ENCODE measurements around the gene VPS13A. TPM values are rescaled to one million over a fixed set of nuclear protein-coding genes. Genes with fewer than 3 reads are reported as not detected.
A peak's percentile ranks its signal among the peaks of the same experiment; 100 is the strongest.

Gene VPS13A
- polyA plus RNA-seq, 4 donors, result 21.8 to 39.3 (median 33.0) TPM

DNA sequence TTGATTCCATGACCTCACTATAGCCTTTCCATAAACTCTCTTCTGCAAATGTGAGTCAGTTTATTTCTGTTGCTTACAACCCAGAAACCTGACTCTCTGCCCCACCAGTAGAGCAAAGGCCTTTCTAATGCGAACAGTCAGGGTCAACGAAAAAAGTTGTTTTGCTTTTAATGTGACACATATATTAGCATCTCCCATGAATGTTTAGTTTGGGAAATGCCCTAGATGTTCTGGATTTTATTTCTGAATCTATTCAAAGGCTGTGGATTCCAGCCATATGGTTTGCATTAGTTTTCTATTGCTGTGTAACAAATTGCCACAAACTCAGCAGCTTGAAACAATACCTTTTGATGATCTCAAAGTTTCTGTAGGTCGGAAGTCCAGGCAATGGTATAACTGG is 277.3 kb downstream of the VPS13A start:
- no peak for DNase-seq (ENCODE audit: low read depth in 4 of 4, low spot score in 3 of 4)

DNA sequence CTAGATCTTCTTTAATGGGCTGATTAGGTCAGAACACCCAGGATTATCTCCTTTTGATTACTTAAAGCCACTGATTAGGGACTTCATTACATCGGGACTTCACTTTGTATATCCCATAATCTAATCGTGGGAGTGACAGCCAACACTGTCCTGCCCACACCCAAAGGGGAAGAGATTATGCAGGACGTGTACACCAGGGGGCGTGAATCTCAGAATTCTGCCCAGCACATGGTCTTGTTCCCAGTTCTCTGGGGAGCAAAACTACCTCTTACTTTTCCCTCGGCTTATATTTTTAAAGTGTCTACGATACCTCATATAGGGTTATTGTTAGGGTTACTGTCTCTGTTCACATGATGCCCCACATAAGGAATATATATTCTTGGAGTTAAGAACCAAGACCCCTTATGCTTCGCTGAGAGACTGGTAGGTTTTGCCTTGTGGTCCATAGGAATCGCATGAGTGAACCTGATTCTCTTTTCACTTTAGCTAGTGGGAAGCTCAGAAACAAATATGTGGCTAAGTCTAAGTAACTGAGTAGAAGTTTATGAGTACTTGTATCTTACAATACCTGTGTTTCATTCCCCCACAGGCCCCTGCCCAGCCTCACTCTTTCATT is 278.1 kb downstream of the VPS13A start:
- DNase-seq (ENCODE audit: low read depth in 4 of 4, low spot score in 3 of 4), result no peak

- peak; percentile 63 to 76 (median 66) for DNase-seq (ENCODE audit: low read depth in 4 of 4, low spot score in 3 of 4)
Observed at GRCh38 chr9:77456829-77457437, 279.6 kb downstream of the VPS13A start.

DNA sequence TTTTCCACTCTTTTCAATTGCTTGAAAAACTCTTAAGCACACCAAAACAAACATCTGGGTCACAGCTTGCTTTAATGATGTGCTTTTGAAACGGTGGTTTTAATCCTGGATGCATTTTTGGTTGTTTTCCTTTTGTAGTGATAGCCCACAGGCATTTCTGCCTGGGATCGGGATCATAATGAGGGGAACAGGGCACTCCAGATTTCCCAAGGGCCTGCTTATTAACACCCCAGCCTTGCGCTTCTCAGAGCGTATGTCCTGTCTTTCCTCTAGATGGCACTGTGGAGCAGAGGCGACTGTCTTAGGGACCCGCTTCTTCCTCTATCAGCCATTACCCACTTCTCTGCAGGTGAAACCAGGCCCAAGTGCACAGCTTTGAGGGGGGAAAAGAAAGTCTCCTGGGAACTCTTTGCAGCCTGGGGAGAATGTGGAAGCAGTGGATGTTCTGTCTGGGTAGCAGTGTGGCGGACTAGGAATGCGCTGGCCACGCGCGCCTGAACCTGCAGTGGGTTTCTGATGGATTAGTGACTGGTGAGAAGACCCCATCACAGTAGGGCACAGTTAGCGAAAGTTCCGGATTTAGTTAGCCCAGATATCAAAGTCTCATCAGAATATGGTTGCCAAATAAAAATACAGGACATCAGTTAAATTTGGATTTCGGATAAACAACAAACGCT is 280.7 kb downstream of the VPS13A start:
- DNase-seq (ENCODE audit: low read depth in 4 of 4, low spot score in 3 of 4), result peak in 1 of 4 donors; percentile 52

DNA sequence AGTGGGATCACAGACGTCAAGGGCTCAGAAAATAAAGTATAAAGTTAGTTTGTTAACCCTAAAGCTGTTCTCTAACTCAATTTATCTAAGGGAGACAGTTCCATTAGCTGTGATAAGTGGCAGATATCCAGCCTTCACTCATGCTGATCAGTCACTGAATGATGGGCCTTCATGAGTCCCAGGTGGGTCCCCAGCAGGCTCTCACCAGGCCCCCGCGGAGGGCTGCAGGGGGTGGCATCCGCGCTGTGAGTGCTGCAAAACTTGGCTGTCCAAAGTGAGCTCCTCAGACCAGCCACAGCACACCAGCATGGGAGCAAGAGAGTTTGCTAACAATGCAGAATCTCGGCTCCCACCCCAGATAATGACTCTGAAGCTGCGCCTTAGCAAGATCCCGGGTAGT is 283.6 kb downstream of the VPS13A start:
- DNase-seq (ENCODE audit: low read depth in 4 of 4, low spot score in 3 of 4), result no peak

- no peak for DNase-seq (ENCODE audit: low read depth in 4 of 4, low spot score in 3 of 4)
Observed at GRCh38 chr9:77462066-77462465, 284.7 kb downstream of the VPS13A start.

DNA sequence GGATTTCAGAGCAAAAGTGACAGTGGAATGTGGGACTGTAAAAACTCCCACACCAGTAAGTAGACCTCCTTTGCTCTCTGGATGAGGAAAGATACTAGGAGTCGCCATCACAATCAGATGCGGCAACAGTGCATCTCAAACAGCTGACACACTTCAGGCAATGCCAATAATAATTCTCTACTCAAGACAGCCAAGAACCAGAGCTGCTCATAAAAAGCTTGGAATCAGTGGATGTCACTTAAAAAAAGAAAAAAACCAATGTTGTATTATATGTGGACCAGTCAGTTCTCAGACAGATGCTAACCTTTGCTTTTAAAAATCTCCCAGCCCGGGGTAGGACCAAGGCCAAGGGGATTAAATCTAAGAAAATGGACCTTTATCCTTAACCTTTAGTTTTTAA is 285.8 kb downstream of the VPS13A start:
- DNase-seq (ENCODE audit: low read depth in 4 of 4, low spot score in 3 of 4), result peak in 3 of 4 donors; percentile 20 to 44 (median 24)

DNA sequence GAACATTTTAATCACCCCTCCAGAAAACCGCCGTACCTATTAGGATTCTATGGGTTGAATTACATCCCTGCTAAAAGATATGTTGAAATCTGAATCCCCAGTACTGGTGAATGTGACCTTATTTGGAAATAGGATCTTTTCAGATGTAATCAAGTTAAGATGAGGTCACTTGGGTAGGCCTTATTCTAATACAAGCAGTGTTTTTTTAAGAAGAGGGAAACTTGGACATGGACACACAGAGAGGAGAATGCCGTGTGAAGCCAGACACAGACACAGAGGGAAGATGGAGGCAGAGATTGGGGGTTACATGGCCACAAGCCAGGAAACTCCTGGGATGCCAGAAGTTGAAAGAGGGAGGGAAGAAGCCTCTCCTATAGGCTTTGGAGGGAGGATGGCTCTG is 287.3 kb downstream of the VPS13A start:
- no peak for DNase-seq (ENCODE audit: low read depth in 4 of 4, low spot score in 3 of 4)

DNA sequence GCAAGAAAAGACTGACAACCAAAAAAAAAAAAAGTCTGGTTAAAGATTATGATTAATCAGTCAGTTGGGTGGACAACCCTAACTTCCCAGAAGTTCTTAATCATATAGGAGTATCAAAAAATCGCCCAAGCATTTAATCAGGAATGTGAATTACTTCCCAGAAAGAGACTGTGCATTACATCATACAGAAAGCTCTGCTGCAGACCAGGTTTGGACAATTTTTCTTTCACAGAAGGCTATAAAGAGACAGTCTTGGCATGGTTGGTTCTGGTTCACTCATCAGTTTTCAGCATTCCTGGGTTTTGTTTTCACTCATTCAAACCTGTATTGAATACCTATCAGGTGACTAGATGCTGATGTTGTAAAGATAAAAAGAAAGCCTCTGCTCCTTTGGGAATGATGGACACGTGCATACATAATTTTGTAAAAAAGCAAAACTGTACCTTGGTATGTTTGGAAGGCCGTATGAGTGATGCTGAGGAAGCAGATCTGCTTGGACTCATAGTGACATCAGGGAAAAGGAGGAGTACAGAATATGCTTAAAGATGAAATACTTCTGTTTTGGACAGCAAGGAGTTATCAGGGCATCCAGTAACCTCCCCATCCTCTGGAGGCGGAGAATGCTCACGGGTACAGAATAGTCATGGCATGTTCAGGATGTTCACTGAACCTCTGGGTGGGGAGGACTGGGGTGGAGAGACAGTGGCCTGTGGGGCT is 292.3 kb downstream of the VPS13A start:
- DNase-seq (ENCODE audit: low read depth in 4 of 4, low spot score in 3 of 4), result no peak

Other genes starting within 250 kb of the VPS13A start
- gene FOXB2, start 157.9 kb upstream of the VPS13A start, polyA plus RNA-seq (ENCODE audit: insufficient read length in 4 of 4), result not detected

Measured in left renal pelvis (tissue), 4 donors.